ENCODE results near the gene TIMM29. TPM values are rescaled to one million over a fixed set of nuclear protein-coding genes. Genes with fewer than 3 reads are reported as not detected.
A peak's percentile ranks its signal among the peaks of the same experiment; 100 is the strongest.

Gene TIMM29
- total RNA-seq, 1 donor from 2014 or later = 44.2 TPM

DNA sequence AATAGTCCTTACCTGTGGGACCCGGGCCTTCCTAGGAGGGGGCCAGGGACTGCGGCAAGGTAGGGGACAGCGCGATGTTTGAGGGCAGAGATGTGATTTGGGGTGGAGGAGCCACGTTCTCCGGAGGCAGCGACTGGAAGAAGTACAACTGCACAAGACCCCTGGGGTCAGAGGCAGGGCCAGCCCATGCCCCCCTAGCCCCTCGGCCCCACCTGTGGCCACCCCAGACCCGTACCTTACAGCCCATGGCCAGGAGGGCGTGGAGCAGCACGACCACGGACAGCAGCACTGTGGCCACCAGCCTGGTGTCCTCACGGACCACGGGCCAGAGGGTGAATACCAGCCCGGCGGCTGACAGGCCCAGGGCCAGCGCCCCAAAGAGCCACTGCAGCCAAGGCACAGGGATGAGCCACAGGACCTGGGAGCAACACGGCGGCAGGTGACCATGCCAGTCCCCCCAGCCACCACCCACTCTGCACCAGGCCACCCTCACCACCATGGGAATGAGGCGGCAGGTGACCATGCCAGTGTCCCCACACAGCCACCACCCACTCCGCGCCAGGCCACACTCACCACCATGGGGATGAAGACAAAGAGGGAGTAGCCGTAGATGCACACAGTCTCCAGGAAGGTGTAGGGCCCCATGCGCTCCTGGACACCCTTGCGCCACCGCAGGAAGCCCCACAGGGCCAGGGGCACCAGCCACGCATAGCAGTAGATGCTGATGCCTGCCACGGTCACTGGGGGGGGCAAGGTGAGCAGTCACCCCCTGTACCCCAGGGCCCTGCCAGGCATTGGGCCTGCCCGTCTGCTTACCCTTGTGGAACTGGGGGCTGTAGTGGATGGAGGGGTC lies 5.1 kb upstream of the TIMM29 start:
- peaks cover 1% of the 10 kb centered on the region for H3K36me3 ChIP-seq (ENCODE audit: control insufficient read depth, insufficient read depth, low read length)

GRCh38 chr19:10924597-10924996 lies 4.0 kb upstream of the TIMM29 start:
- DNase-seq (ENCODE audit: low read depth) = no peak
- Histone ChIP-seq H3K36me3 (ENCODE audit: control insufficient read depth, insufficient read depth, low read length) (peaks cover 1% of the 10 kb centered on the region), H3K4me3 (ENCODE audit: low read depth, low read length) (no peak overlapping the region), H3K27me3 (ENCODE audit: control insufficient read depth, insufficient read depth, low read length) (no peaks in the 10 kb centered on the region)
- TF ChIP-seq, protein P1, sequence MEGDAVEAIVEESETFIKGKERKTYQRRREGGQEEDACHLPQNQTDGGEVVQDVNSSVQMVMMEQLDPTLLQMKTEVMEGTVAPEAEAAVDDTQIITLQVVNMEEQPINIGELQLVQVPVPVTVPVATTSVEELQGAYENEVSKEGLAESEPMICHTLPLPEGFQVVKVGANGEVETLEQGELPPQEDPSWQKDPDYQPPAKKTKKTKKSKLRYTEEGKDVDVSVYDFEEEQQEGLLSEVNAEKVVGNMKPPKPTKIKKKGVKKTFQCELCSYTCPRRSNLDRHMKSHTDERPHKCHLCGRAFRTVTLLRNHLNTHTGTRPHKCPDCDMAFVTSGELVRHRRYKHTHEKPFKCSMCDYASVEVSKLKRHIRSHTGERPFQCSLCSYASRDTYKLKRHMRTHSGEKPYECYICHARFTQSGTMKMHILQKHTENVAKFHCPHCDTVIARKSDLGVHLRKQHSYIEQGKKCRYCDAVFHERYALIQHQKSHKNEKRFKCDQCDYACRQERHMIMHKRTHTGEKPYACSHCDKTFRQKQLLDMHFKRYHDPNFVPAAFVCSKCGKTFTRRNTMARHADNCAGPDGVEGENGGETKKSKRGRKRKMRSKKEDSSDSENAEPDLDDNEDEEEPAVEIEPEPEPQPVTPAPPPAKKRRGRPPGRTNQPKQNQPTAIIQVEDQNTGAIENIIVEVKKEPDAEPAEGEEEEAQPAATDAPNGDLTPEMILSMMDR (IDR thresholded peaks at IDR 0.05; ENCODE audit: insufficient read depth, low read length, poor library complexity, severe bottlenecking) = no peak

More for the DNA sequence above, 5.1 kb upstream of the TIMM29 start:
- Histone ChIP-seq H3K4me3 (ENCODE audit: low read depth, low read length) (no peak overlapping the region), H3K27me3 (ENCODE audit: control insufficient read depth, insufficient read depth, low read length) (no peaks in the 10 kb centered on the region)
- TF ChIP-seq, protein P1 (IDR thresholded peaks at IDR 0.05; ENCODE audit: insufficient read depth, low read length, poor library complexity, severe bottlenecking) = no peak
- DNase-seq (ENCODE audit: low read depth) = no peak

- DNase-seq (ENCODE audit: low read depth) = no peak
- H3K27me3 ChIP-seq (ENCODE audit: control insufficient read depth, insufficient read depth, low read length) = no peaks in the 10 kb centered on the region
- TF ChIP-seq, protein P1 (IDR thresholded peaks at IDR 0.05; ENCODE audit: insufficient read depth, low read length, poor library complexity, severe bottlenecking) = no peak
- peaks cover 1% of the 10 kb centered on the region for H3K36me3 ChIP-seq (ENCODE audit: control insufficient read depth, insufficient read depth, low read length)
- peak overlapping the region; percentile 65 for H3K4me3 ChIP-seq (ENCODE audit: low read depth, low read length)
Measured at GRCh38 chr19:10927730-10928562, 665 bp upstream of the TIMM29 start.

DNA sequence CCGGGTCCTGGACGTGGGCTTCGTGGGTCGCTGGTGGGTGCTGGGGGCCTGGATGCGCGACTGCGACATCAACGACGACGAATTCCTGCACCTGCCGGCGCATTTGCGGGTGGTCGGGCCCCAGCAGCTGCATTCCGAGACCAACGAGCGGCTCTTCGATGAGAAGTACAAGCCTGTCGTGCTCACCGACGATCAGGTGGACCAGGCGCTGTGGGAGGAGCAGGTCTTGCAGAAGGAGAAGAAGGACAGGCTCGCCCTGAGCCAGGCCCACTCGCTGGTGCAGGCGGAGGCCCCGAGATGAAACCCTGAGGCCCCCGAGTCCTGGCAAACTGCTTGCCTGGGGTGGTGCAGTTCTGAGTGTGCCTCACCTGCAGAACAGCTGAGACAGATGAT lies 787 bp downstream of the TIMM29 start:
- TF ChIP-seq, protein P1 (IDR thresholded peaks at IDR 0.05; ENCODE audit: insufficient read depth, low read length, poor library complexity, severe bottlenecking) = no peak
- no peak for DNase-seq (ENCODE audit: low read depth)
- Histone ChIP-seq H3K36me3 (ENCODE audit: control insufficient read depth, insufficient read depth, low read length) (peaks cover 1% of the 10 kb centered on the region), H3K4me3 (ENCODE audit: low read depth, low read length) (peak overlapping the region; percentile 65), H3K27me3 (ENCODE audit: control insufficient read depth, insufficient read depth, low read length) (no peaks in the 10 kb centered on the region)

DNA sequence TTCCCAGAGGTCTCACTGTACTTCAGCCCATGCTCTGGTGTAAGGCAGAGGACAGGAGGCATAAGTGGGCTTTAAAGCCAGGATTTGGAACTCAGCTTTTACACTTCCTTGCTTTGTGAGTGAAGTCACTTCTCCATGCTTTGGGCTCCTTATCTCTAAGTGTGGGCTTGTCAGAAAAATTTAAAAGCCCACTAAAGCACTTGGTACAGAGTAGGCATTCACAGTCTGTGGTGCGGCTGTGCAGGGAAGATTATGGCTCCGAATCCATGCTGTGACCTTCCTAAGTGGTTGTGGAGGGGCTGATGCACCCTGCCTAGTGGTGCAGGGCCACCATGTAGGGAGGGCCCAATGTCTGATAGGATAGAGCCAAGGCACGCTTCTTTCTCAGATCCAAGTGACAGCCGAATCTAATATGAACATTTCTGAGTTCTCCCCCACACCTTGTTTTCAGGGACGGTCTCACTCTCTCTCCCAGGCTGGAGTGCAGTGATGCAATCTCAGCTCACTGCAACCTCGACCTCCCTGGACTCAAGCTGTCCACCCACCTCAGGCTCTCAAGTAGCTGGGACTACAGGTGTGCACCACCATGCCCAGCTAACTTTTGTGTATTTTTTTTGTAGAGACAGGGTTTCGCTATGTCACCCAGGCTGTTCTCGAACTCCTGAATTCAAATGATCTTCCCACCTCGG lies 6.9 kb downstream of the TIMM29 start:
- DNase-seq (ENCODE audit: low read depth) = no peak
- H3K27me3 ChIP-seq (ENCODE audit: control insufficient read depth, insufficient read depth, low read length) = no peaks in the 10 kb centered on the region
- TF ChIP-seq, protein P1 (IDR thresholded peaks at IDR 0.05; ENCODE audit: insufficient read depth, low read length, poor library complexity, severe bottlenecking) = no peak
- no peak overlapping the region for H3K4me3 ChIP-seq (ENCODE audit: low read depth, low read length)
- H3K36me3 ChIP-seq (ENCODE audit: control insufficient read depth, insufficient read depth, low read length) = no peaks in the 10 kb centered on the region
